HG02885 (cell line): Measurements from ENCODE around the gene RTBDN.
"Not testable (repeated sequence)": the region's sequence is repeated elsewhere in the genome, so short reads cannot be mapped to it uniquely, and the experiment has no call there.

ENCODE experiments used
- ATAC-seq: cut with Tn5 transposase; IDR thresholded peaks from one replicate; pipeline ENCODE4 v1.9.1; 2021; ENCODE audit warnings: mild to moderate bottlenecking; ENCODE audit not compliant: unreplicated experiment, poor library complexity

The RTBDN gene

GRCh38 chr19:12828494-12828893, 5.9 kb downstream of the RTBDN start:
- ATAC-seq, result no peak

GRCh38 chr19:12825254-12826131, 8.9 kb downstream of the RTBDN start:
- ATAC-seq, result no peak

- ATAC-seq, result no peak
These were observed 12.6 kb downstream of the RTBDN start for GRCh38 chr19:12821761-12822160.

GRCh38 chr19:12817810-12818209, 16.6 kb downstream of the RTBDN start:
- not testable (repeated sequence) for ATAC-seq

GRCh38 chr19:12817188-12817587, 17.2 kb downstream of the RTBDN start:
- not testable (repeated sequence) for ATAC-seq

- ATAC-seq, result no peak
These were observed 19.3 kb downstream of the RTBDN start for GRCh38 chr19:12815088-12815487.

- peak; percentile 83 for ATAC-seq
These were observed 27.9 kb downstream of the RTBDN start, which contains the start of gene RNASEH2A for GRCh38 chr19:12806242-12807081. Gene RNASEH2A, plus strand, starts transcription at chr19:12806584. Its CDS starts 90 bp downstream, at chr19:12806674.

GRCh38 chr19:12804051-12804450, 30.3 kb downstream of the RTBDN start:
- ATAC-seq, result no peak

GRCh38 chr19:12802267-12803106, 31.9 kb downstream of the RTBDN start:
- no peak for ATAC-seq

GRCh38 chr19:12801466-12802266, 32.7 kb downstream of the RTBDN start, which contains the start of the genes PRDX2 and THSD8:
Gene PRDX2, minus strand, starts transcription at chr19:12801800. Its CDS starts 539 bp downstream, at chr19:12801261.
Gene THSD8, plus strand, starts transcription at chr19:12802069. Its CDS starts 3 bp downstream, at chr19:12802072.
- peak; percentile 59 for ATAC-seq

- ATAC-seq, result no peak
These were observed 33.4 kb downstream of the RTBDN start for GRCh38 chr19:12800923-12801465.

GRCh38 chr19:12800466-12800770, 34.0 kb downstream of the RTBDN start:
- no peak for ATAC-seq

GRCh38 chr19:12799742-12800465, 34.5 kb downstream of the RTBDN start:
- no peak for ATAC-seq

- ATAC-seq, result not testable (repeated sequence)
These were observed 36.8 kb downstream of the RTBDN start for GRCh38 chr19:12797607-12798006.

- ATAC-seq, result no peak
These were observed 37.2 kb downstream of the RTBDN start for GRCh38 chr19:12797141-12797587.

GRCh38 chr19:12796146-12797071, 38.0 kb downstream of the RTBDN start:
- no peak for ATAC-seq

GRCh38 chr19:12794971-12795381, 39.4 kb downstream of the RTBDN start:
- ATAC-seq, result no peak
